Smooth muscle cell (in vitro differentiated cells): Measurements from ENCODE around the gene CCDC82. TPM values are rescaled to one million over a fixed set of nuclear protein-coding genes. Genes with fewer than 3 reads are reported as not detected.

Source experiments
- DNase-seq: peaks from one replicate; lab custom pipeline; 2025; ENCODE audit not compliant: unreplicated experiment; lab: John Stamatoyannopoulos, UW
- H2AFZ ChIP-seq: fragments of 200-600 bp; sonication (generic); 2 replicates; pipeline ENCODE4 v1.6.0; 2016; ENCODE audit warnings: antibody characterized with exemption, low read depth, mild to moderate bottlenecking
- H3F3A ChIP-seq: fragments of 200-600 bp; sonication (generic); 2 replicates; pipeline ENCODE4 v1.6.0; 2017; ENCODE audit warnings: antibody characterized with exemption, low read depth
- H3K27ac ChIP-seq: fragments of 200-600 bp; sonication (generic); 2 replicates; pipeline ENCODE4 v1.5.1; 2016; ENCODE audit warnings: low read depth, mild to moderate bottlenecking
- H3K27me3 ChIP-seq: fragments of 200-600 bp; sonication (generic); 2 replicates; pipeline ENCODE4 v1.6.1; 2016; ENCODE audit warnings: low read depth, mild to moderate bottlenecking
- H3K36me3 ChIP-seq: fragments of 200-600 bp; sonication (generic); 2 replicates; pipeline ENCODE4 v1.5.1; 2016; ENCODE audit warnings: low read depth
- H3K4me1 ChIP-seq: fragments of 200-600 bp; sonication (generic); 2 replicates; pipeline ENCODE4 v1.5.1; 2016; ENCODE audit warnings: low read depth
- H3K4me2 ChIP-seq: fragments of 200-600 bp; sonication (generic); 2 replicates; pipeline ENCODE4 v1.6.0; 2016; ENCODE audit warnings: mild to moderate bottlenecking
- H3K4me3 ChIP-seq: fragments of 200-600 bp; sonication (generic); 2 replicates; pipeline ENCODE4 v1.5.1; 2016; ENCODE audit warnings: mild to moderate bottlenecking
- H3K79me2 ChIP-seq: fragments of 200-600 bp; sonication (generic); 2 replicates; pipeline ENCODE4 v1.6.0; 2016; ENCODE audit warnings: low read depth, mild to moderate bottlenecking
- H3K9ac ChIP-seq: fragments of 200-600 bp; sonication (generic); 2 replicates; pipeline ENCODE4 v1.6.0; 2016; ENCODE audit warnings: low read depth
- H3K9me3 ChIP-seq: fragments of 200-600 bp; sonication (generic); replicated peaks from 2 replicates; pipeline ENCODE4 v1.5.1; 2016; ENCODE audit warnings: low read depth
- H4K20me1 ChIP-seq: fragments of 200-600 bp; sonication (generic); 2 replicates; pipeline ENCODE4 v1.6.0; 2016; ENCODE audit warnings: low read depth
- CTCF ChIP-seq: fragments of 200-600 bp; sonication (generic); IDR thresholded peaks from 2 replicates; pipeline ENCODE4 v1.5.1; 2017; ENCODE audit warnings: borderline replicate concordance, mild to moderate bottlenecking, antibody characterized with exemption; ENCODE audit not compliant: insufficient read depth, poor library complexity, severe bottlenecking
- WGBS: methylation state at CpG from one replicate; pipeline ENCODE4 v1.1.7; 2016; ENCODE audit warnings: low lambda C conversion rate; 5-methylcytosine and 5-hydroxymethylcytosine counted together
- polyA plus RNA-seq: library from polyadenylated mRNA; unstranded; fragments of >200 nt; fragmentation: Nextera tagmentation; extraction: Ambion mirVana; gene quantifications from 2 replicates; pipeline ENCODE4 v1.2.1, GENCODE V29; 2016
- total RNA-seq: library from RNA; depleted of rRNA; stranded (reverse); fragments of >200 nt; gene quantifications from 2 replicates; pipeline ENCODE4 v1.2.3, GENCODE V29; 2014

The CCDC82 gene
- total and polyA plus RNA-seq, 2 experiments from 2014 or later: 19.8 to 32.8 TPM

GRCh38 chr11:96337541-96338431 is 51.9 kb downstream of the CCDC82 start:
- no peak for DNase-seq
- Histone ChIP-seq H3K4me3 (peak overlapping the region; percentile 97), H2AFZ (no peak overlapping the region), H3K9ac (peak overlapping the region; percentile 48), H4K20me1 (peaks cover 11% of the 10 kb centered on the region), H3K27ac (peak overlapping the region; percentile 90), H3K36me3 (no peaks in the 10 kb centered on the region), H3K4me2 (peak overlapping the region; percentile 91), H3F3A (peaks cover 42% of the 10 kb centered on the region), H3K79me2 (peaks cover 98% of the 10 kb centered on the region), H3K9me3 (no peaks in the 10 kb centered on the region), H3K27me3 (no peaks in the 10 kb centered on the region), H3K4me1 (peaks cover 64% of the 10 kb centered on the region)
- TF ChIP-seq CTCF: no peak
- 8% methylated on average over 6 of the region's 6 CpGs for WGBS

- peaks cover 35% of the 10 kb centered on the region for H3F3A ChIP-seq
- no peaks in the 10 kb centered on the region for H3K27me3 ChIP-seq
- H4K20me1 ChIP-seq: peaks cover 11% of the 10 kb centered on the region
- no peak for DNase-seq
- H3K9me3 ChIP-seq: no peaks in the 10 kb centered on the region
- H2AFZ ChIP-seq: no peak overlapping the region
- H3K79me2 ChIP-seq: peaks cover 98% of the 10 kb centered on the region
- H3K27ac ChIP-seq: peak overlapping the region; percentile 90
- no peak overlapping the region for H3K4me2 ChIP-seq
- no peak for TF ChIP-seq CTCF
- H3K9ac ChIP-seq: no peak overlapping the region
- no peak overlapping the region for H3K4me3 ChIP-seq
- WGBS: 59% methylated on average over 4 of the region's 4 CpGs
- H3K4me1 ChIP-seq: peaks cover 61% of the 10 kb centered on the region
- H3K36me3 ChIP-seq: no peaks in the 10 kb centered on the region
These were observed 54.3 kb downstream of the CCDC82 start for GRCh38 chr11:96335388-96335787.

- 96% methylated on average over 4 of the region's 4 CpGs for WGBS
- DNase-seq: no peak
These were observed 55.5 kb downstream of the CCDC82 start for GRCh38 chr11:96334219-96334618.

More at GRCh38 chr11:96334219-96334618, 55.5 kb downstream of the CCDC82 start:
- Histone ChIP-seq H3K79me2 (peaks cover 98% of the 10 kb centered on the region), H3K4me2 (peak overlapping the region; percentile 41), H2AFZ (no peak overlapping the region), H3K27ac (peak overlapping the region; percentile 76), H4K20me1 (peaks cover 11% of the 10 kb centered on the region), H3F3A (peaks cover 32% of the 10 kb centered on the region), H3K9ac (peak overlapping the region; percentile 1), H3K9me3 (no peaks in the 10 kb centered on the region), H3K27me3 (no peaks in the 10 kb centered on the region), H3K4me1 (peaks cover 61% of the 10 kb centered on the region), H3K36me3 (no peaks in the 10 kb centered on the region), H3K4me3 (no peak overlapping the region)
- no peak for TF ChIP-seq CTCF
